ENCODE measurements around the gene GPATCH4.
"Not testable (repeated sequence)": the region's sequence is repeated elsewhere in the genome, so short reads cannot be mapped to it uniquely, and the experiment has no call there.

DNA sequence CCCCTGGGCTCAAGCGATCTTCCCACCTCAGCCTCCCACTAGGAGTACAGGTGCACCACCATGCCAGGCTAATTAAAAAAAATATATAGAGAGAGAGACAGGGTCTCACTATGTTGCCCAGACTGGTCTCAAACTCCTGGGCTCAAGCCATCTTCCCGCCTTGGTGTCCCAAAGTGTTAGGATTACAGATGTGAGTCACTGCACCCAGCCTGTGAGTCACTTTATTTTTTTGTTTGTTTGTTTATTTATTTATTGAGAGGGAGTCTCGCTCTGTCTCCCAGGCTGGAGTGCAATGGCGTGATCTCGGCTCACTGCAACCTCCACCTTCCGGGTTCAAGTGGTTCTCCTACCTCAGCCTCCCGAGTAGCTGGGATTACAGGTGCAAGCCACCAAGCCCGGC, 13.4 kb downstream of the GPATCH4 start:
- TF ChIP-seq HDAC2 (IDR thresholded peaks at IDR 0.05); GABPA (IDR thresholded peaks at IDR 0.05; ENCODE audit: low read depth); NFXL1 (IDR thresholded peaks at IDR 0.05; ENCODE audit: borderline replicate concordance): not testable (repeated sequence)
